Muscle of arm (tissue), 12 donors: ENCODE results near the gene ATAD2B. TPM values are rescaled to one million over a fixed set of nuclear protein-coding genes. Genes with fewer than 3 reads are reported as not detected.

Experiments used
- DNase-seq: peaks from one replicate; pipeline ENCODE4 v3.0.0-alpha.2; 2013
- polyA plus RNA-seq, 12 donors: library from polyadenylated mRNA; unstranded; fragments of 120-200 nt; gene quantifications; one replicate each; pipeline ENCODE4 v1.2.1, GENCODE V29; 2013; ENCODE audit not compliant: insufficient read length in 12 of 12

The ATAD2B gene
- polyA plus RNA-seq, 12 donors, result 10.7 to 19.5 (median 13.9) TPM; not detected in 1

GRCh38 chr2:23703583-23704385 lies 223.1 kb downstream of the ATAD2B start:
- no peak for DNase-seq

GRCh38 chr2:23703037-23703582 lies 223.8 kb downstream of the ATAD2B start:
- DNase-seq, result no peak

- no peak for DNase-seq
Observed at GRCh38 chr2:23700627-23701026, 226.3 kb downstream of the ATAD2B start.

- no peak for DNase-seq
Observed at GRCh38 chr2:23699580-23699925, 227.4 kb downstream of the ATAD2B start.

GRCh38 chr2:23698721-23699579 lies 228.0 kb downstream of the ATAD2B start:
- DNase-seq, result peak; percentile 31

Other genes with a start within 250 kb of the ATAD2B start
- gene UBXN2A, start 13.3 kb upstream of the ATAD2B start, polyA plus RNA-seq, result 10 to 100 TPM; 15.3 to 68.6 (median 20.9) TPM
- gene MFSD2B, start 83.0 kb upstream of the ATAD2B start, polyA plus RNA-seq, result 1 to 10 TPM in 10 of 12 donors, not detected in 2; 1.8 to 3.1 (median 2.1) TPM
- gene WDCP, start 120.3 kb upstream of the ATAD2B start, polyA plus RNA-seq, result 10 to 100 TPM in 10 of 12 donors, 1 to 10 TPM in 1, not detected in 1; 9.0 to 11.5 (median 11.0) TPM
- gene FKBP1B, start 122.6 kb upstream of the ATAD2B start, polyA plus RNA-seq, result 1 to 10 TPM in 10 of 12 donors, not detected in 2; 1.9 to 4.6 (median 2.9) TPM
- gene SF3B6, start 149.2 kb upstream of the ATAD2B start, polyA plus RNA-seq, result 100 to 1,000 TPM in 5 of 12 donors, 10 to 100 TPM in 6, not detected in 1; 67.7 to 139 (median 99.0) TPM
- gene TP53I3, start 157.7 kb upstream of the ATAD2B start, polyA plus RNA-seq, result 10 to 100 TPM in 11 of 12 donors, not detected in 1; 26.4 to 47.1 (median 31.7) TPM
- gene PFN4, start 196.2 kb upstream of the ATAD2B start, polyA plus RNA-seq, result 1 to 10 TPM in 10 of 12 donors, not detected in 2; 1.0 to 2.5 (median 1.9) TPM
- gene FAM228B, start 196.3 kb upstream of the ATAD2B start, polyA plus RNA-seq, result 10 to 100 TPM in 10 of 12 donors, not detected in 2; 14.6 to 25.5 (median 19.2) TPM
- gene FAM228A, start 247.9 kb upstream of the ATAD2B start, polyA plus RNA-seq, result 1 to 10 TPM in 2 of 12 donors, under 1 TPM in 8, not detected in 2; 0.13 to 1.2 (median 0.60) TPM